DMS153 (cell line): ENCODE data around the gene PSMC5.
"Not testable (repeated sequence)": the region's sequence is repeated elsewhere in the genome, so short reads cannot be mapped to it uniquely, and the experiment has no call there.

Experiments
- DNase-seq: peaks from one replicate; lab custom pipeline; 2025; lab: John Stamatoyannopoulos, UW

Gene PSMC5

DNA sequence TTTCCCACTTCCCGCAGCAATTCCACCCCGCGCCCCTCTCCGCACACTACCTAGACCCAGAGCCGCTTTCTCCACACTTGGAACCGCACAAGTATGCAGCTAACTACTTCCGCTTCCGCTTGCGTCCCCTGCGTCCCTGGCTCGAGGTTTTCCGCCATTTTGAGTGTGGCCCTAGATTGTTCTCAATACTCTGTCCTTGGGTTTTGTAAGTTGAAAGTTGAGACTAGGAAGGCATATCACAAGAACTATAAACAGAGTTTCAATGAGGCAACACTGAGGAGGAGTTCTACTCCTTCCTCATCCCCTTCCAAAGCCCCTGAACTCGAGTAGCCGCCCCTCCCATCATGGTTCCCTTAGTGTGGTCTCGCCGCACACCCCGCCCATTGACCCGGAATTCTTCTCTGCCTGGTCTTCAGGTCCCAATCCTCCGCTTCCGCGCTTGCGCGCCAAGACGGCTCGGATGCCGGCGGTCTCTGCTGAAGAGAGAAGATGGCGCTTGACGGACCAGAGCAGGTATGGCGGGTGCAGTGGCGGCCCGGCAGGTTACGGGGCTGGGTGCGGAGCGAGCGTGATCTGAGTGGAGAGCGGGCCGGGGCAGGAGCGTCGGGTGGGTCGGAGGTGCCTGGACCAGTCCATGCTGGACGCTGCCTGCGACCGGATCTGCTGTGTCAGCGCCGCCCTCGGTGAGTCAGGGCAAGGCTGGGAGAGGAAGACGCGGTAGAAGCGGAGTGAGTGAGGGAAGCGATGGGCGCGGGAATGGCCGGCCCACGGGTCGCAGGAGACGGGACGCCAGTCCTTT, at the start of gene PSMC5, which contains the start of gene FTSJ3:
PSMC5 (plus strand) TSS at position 430 of the 799 bp plus-strand sequence; CDS start at position 490, 60 bp downstream.
FTSJ3 (minus strand) TSS at position 662 of the 799 bp plus-strand sequence. CDS start 761 bp downstream, outside the sequence.
- DNase-seq = peak; percentile 82

DNA sequence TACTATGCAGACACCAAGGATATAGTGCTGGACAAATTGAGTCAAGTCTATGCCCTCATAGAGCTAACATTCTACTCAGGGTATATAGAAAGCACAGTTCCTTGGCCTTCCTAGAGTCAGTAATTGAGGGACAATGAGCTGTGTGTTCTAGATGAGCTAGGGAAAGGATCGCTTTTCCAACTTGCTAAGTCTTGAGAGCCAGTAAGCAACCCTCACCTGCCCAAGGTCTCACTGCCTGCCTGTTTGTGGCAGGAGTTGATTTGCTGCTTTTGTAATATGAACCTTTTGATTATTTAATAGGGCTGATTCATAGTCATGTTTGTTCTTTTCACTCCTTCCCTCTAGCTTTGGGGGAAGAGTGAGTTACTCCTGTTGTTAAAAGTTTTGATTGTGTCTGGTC, 46.7 kb upstream of the PSMC5 start:
- DNase-seq = no peak

DNA sequence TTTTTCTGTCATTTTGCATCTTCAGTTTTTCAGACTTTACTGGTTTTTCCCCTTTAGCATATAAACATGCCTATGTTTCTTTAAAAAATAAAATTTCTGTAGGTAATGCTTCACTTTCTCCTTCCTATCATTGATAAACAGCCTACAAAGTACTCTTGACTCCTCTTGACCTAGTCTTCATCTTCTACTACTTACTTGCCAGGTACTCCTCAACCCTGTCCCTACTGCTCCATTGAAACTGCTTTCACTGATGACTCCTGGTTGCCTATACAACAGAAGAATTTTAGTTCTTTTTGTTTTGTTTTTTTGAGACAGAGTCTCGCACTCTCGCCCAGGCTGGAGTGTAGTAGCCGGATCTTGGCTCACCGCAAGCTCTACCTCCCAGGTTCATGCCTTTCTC, 46.3 kb upstream of the PSMC5 start:
- DNase-seq = no peak

DNA sequence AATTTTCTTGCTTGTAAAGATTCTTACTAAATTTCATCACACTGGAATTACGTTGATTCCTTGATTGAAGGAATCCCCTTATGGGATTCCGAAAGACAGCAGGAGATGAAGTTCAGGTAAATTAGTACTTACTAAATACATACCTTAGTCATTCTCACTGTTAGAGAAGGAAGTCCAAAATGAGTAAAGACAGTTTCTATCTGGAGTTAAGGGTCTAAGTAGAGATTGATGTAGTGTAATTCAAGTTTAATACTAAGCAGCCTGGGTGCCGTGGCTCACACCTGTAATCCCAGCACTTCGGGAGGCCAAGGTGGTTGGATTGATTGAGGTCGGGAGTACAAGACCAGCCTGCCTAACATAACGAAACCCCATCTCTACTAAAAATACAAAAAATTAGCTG, 43.7 kb upstream of the PSMC5 start:
- no peak for DNase-seq

DNA sequence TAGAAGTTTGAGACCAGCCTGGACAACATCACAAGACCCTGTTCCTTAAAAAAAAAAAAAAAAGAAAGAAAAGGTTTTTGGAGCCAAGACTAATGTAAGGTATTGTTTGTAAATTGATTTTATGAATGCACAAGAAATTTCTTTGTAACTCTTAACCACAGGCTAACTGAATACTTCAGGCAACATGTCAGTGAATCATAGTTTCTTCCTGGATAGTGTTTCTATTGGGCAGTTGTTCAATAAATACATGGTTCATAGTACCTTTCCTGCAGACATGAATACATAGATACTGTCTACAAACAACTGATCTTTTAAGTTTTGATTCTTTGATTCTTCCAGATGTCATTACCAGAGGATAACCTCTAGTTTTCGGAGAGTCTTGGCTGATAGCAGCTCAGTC, 41.7 kb upstream of the PSMC5 start:
- DNase-seq = no peak

DNA sequence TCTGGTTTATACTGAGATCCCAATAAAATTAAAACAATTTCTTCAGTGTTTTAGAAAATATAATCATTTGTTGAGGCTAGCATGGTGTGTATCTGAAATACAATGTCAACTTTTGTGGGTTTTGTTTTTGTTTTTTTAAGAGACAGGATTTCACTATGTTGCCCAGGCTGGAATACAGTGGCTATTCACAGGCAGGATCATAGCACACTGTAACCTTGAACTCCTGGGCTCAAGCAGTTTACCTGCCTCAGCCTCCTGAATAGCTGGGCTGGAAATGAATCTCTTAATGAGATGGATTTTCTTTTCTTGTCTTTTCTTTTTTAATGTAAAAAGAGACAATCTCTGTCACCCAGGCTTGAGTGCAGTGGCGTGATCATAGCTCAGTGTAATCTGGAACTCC, 41.1 kb upstream of the PSMC5 start:
- DNase-seq = no peak

DNA sequence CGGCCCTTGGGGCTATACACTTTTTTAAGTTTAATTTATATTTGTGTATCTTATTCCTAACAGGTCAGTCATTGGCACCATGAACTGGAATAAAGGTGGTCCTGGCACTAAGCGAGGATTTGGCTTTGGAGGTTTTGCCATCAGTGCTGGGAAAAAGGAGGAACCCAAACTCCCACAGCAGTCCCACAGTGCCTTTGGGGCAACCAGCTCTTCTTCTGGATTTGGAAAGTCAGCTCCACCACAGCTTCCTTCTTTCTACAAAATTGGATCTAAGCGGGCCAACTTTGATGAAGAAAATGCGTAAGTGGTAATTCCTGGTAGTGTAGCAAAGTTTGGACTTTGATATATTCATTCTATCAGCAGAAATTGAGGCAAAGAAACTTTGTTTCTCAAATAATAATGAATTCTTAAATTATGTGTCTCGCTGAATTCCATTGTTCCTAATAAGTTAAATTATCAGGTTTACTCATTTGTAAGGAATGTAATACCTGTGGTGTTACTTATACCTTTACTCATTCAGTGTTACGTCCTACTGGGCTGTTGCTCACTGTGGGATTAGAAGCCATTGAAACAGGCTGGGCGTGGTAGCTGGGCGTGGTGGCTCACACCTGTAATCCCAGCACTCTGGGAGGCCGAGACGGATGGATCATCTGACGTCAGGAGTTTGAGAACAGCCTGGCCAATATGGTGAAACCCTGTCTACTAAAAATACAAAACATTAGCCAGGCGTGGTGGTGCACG, 40.1 kb upstream of the PSMC5 start:
- DNase-seq = no peak

DNA sequence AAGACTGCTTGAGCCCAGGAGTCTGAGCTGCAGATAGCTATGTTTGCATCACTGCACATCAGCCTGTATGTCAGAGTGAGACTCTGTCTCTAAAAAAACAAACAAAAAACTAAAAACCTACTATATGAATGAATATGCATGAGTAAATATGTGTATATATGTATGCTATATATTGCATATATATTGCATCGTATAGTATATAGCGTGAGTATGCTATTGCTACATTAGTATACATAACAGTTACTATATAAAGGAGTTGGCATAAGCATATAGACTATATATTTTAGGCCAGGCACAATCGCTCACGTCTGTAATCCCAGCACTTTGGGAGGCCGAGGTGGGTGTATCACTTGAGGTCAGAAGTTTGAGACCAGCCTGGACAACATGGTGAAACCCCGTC, 37.2 kb upstream of the PSMC5 start:
- no peak for DNase-seq

DNA sequence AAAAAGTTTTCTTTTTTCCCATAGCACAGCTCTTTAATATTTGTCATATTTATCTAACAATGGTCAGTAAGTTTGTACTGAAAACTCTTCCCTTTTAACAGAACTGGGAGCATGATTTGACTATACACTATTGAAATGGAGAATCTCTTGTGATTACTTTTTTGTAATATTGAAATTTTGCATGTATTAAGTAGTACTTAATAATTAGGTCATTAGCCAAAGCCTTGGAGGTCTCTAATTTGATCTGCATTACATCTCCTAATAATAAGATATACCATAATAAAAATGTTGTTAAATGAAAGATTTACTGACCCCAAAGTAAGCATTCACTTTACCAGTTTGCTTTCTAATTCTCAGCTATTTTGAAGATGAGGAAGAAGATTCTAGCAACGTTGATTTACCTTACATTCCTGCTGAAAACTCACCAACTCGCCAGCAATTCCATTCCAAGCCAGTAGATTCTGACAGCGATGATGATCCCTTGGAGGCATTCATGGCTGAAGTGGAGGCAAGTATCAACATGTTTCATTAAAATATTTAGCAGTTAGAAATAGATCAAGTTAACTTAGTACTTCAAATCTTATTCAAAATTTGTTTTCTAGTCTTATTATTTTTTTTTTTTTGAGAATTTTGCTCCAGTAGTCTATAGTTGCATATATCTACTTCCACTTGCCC, 35.0 kb upstream of the PSMC5 start:
- no peak for DNase-seq

DNA sequence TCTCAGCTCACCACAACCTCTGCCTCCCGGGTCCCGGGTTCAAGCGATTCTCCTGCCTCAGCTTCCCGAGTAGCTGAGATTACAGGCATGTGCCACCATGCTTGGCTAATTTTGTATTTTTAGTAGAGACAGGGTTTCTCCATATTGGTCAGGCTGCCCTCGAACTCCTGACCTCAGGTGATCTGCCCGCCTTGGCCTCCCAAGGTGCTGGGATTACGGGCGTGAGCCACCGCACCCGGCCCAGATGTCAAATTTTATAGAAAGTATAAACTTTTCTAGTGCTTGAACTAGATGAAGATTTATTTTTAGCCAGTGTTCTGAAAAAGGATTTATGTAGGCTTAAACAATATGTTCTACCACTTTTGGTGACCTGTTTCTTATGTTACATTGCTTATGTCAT, 30.9 kb upstream of the PSMC5 start:
- DNase-seq = not testable (repeated sequence)

DNA sequence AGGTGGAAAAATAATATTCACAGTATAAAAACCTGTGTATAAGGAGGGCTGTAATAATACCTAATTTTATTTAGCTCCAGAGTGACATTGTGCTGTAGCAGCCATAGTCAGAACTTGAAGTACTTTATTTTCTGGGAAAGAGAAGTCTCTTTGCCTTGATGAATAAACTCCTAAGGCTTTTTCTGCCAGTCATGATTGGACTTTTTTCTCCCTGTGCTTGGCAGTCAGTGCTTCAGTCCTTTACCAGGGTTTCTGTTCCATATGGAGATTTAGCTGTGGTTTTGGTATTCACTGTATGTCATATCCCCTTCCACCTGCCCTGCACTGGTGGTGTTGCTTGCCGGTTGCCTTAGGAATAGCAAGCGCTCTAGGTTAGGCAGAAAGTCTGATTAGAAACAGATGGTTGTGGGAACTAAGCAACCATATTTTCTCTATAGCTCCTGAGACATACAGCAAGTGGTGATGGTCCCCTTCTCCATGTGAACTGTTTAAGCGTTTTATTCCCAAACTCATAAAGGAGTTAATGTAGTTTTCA, 28.6 kb upstream of the PSMC5 start:
- no peak for DNase-seq

DNA sequence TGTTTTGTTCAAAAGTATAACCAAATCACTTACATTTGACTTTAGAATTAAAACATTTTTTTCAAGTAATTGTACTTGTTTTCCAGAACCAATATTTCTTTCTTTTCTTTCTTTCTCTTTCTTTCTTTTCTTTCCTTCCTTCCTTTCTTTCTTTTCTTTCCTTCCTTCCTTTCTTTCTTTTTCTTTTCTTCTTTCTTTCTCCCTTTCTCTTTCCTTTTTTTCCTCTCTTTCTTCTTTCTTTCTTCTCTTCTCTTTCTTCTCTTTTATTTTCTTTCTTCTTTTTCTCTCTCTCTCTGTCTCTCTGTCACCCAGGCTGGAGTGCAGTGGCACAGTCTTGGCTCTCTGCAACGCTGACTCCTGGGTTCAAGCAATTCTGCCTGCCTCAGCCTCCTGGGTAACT, 26.4 kb upstream of the PSMC5 start:
- DNase-seq = no peak

DNA sequence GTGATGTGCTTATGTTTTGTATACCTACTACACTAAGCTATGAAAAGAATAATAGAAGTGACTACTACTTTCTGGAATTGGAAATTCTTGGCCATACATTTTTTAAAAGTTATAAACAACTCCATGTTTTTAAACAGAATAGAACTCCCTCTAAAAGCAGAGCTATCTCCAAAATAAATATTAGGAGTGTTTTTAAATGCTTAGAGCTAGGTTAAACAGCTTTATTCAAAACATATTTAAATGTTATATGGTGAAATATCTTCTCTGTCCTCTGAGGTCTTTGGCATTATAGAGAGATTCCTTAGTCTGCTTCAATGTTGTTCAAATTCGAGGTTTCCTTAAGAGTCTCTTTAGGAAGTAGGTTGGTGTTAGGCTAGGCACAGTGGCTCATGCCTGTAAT, 22.9 kb upstream of the PSMC5 start:
- DNase-seq = no peak

DNA sequence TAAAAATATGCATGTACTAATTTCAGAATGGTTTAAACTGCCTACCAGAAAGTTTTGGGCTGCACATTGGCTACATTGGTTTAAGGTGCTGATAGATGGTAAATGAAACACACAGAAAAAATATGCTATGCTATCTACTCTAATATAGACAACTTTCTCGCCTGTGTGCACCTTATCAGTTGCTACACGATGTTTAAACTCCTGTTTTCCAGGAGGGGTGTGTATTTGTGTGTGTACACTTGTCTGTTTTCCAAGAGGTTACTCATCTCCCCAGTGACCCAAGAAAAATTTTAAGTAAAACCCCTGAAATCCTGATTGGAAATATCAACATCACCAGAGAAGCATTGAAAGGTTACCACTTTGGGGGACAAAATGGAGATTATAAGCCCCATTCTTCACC, 21.6 kb upstream of the PSMC5 start:
- no peak for DNase-seq

DNA sequence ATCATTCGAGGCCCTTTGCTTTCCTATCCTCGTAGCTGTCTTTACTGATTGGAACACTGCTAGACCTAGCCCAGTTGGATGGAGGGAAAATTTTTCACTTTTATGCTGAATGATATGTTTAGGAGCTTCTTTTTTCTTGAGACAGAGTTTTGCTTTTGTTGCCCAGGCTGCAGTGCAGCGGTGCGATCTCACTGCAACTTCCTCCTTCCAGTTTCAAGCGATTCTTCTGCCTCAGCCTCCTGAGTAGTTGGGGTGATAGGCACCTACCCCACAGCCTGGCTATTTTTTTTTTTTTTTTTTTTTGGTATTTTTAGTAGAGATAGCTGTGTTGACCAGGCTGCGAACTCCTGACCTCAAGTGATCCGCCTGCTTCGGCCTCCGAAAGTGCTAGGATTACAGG, 17.3 kb upstream of the PSMC5 start:
- no peak for DNase-seq

DNA sequence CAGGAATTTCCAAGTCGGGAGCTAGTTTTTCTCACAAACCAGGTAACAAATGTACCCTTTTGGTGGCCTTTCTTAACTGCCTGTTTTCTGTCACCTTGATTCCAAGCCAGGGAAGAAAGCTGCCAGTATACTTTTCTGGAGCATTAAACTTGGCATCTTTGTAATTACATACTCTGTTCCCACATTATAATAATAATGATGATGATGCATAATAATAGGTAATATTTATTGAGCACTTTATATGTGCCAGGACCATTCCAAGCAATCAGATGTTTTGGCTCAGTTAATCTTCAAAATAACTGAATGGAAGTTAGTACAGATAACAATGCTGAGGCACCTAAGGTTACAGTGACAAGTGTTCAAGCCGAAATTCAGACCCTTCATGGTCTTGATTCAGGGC, 11.1 kb upstream of the PSMC5 start:
- DNase-seq = no peak

DNA sequence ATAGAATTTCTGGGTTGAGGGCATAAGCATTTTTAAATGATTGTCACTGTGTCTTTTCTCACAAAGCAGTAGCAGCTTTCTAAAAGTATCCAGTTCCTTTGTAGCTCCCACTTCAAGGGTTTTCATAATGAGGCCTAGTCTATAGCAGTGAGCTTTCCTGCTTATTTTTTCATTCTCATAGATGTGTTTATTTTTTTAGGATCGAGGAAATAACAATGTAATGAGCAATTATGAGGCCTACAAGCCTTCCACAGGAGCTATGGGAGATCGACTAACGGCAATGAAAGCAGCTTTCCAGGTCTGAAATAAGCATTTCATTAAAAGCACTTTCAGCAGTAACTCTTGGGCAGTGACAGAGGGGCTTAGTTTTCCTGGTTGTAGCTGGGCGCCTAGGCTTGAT, 10.6 kb upstream of the PSMC5 start:
- DNase-seq = no peak

DNA sequence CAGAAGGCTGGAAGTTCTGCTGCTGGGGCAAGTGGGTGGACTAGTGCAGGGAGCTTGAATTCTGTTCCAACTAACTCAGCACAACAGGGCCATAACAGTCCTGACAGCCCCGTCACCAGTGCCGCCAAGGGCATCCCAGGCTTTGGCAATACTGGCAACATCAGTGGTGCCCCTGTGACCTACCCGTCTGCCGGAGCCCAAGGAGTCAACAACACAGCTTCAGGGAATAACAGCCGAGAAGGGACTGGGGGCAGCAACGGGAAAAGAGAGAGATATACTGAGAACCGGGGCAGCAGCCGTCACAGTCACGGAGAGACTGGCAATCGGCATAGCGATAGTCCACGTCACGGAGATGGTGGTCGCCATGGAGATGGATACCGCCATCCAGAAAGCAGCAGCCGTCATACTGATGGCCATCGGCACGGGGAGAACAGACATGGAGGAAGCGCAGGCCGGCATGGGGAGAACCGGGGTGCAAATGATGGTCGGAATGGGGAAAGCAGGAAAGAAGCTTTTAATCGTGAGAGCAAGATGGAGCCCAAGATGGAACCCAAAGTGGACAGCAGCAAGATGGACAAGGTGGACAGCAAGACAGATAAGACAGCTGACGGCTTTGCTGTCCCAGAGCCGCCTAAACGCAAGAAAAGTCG, 9.4 kb upstream of the PSMC5 start:
- no peak for DNase-seq

DNA sequence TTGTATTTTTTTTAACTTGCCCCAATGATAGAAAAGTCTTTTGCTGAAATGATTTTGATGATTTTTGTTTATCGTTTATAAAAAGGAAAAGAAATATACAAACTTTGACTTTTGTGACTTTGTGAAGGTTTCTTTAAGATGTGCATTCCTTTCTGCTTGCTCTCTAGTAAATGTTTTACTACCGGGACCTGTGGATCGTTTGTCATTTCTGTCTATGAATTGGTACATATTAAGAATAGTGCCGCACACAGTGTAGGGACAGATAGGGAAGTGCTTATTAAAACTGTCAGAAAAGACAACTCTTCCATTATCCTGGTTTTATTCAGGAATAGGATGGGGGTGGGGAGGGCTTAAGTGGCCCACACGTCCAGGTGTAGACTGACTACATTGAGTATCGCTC, 8.1 kb upstream of the PSMC5 start:
- no peak for DNase-seq

DNA sequence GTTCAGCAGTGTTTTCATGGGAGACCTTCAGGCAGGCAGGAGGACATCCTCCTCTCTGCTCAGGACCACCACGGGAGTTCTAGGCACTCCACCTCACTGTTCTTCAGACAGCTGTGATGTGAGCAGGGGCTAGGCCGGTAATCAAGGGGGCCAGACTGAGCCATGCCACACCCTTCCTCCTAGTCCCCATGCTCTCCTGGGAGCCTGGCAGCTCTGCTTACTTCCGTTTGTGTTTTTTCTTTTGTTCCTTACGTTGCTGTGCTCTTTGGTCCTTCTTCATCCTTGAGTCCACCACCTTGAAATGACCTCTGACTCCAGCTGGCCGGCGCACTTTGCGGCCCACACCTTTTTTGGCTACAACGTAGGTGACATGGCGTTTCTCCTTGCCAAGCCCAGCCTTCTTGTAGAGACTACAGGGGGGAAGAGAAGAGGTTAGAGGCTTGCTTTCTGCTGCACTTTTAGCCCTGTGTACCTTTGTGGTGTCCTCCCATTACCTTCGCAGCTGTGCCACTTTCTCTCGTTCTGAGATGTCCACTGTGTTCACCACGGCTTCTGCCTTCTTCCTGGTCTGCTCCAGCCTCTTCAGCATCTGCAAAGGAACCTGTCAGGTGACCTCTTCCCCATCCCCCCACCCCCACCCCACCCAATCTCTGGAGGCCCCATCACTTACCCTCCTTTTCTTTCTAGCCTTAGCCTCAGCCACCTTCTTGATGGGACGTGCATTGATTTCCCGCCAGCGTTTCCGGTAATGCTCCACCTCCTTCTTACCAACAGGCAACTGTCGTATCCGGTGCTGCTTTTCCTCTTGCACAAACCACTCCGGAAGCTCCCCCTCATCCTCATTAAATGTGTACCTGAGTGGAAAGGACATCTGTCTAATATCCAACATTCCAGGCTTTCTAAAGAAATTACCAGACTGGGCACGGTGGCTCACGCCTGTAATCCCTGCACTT, 7.4 kb upstream of the PSMC5 start:
- DNase-seq = no peak
